OCI-LY3 (cell line): Measurements from ENCODE around the gene UBTFL1.

Experiments used
- EZH2phosphoT487 ChIP-seq: fragments of 200-600 bp; shearing (Covaris generic); IDR thresholded peaks from 2 replicates; pipeline ENCODE4 v1.6.1; 2018; ENCODE audit warnings: antibody characterized with exemption, mixed run types, low read depth
- TF ChIP-seq, protein P1 (sequence below): fragments of 200-600, 300-600 bp; sonication (generic); IDR thresholded peaks from 2 replicates; pipeline ENCODE4 v1.5.1; 2014; ENCODE audit warnings: antibody characterized with exemption, low read length, low read depth

DNA sequence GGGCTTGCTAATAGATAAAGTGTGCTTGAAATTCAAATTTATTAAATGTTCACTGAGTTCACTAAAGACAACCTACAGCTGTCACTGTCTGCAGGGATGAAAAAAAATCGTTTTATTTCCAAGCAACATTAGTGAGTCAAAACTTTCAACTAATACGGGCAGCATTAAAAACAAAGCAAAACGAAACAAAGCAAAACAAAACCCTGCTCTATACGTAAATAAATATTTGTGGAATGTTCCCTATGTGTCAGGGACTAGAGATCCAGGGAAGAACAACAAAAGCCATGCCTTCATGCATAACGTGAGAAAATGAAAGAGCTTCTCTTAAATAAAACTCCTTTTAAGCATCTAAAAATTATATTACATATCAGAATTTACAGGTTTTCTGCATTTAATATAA, 49.3 kb downstream of the UBTFL1 start:
- TF ChIP-seq, protein P1, sequence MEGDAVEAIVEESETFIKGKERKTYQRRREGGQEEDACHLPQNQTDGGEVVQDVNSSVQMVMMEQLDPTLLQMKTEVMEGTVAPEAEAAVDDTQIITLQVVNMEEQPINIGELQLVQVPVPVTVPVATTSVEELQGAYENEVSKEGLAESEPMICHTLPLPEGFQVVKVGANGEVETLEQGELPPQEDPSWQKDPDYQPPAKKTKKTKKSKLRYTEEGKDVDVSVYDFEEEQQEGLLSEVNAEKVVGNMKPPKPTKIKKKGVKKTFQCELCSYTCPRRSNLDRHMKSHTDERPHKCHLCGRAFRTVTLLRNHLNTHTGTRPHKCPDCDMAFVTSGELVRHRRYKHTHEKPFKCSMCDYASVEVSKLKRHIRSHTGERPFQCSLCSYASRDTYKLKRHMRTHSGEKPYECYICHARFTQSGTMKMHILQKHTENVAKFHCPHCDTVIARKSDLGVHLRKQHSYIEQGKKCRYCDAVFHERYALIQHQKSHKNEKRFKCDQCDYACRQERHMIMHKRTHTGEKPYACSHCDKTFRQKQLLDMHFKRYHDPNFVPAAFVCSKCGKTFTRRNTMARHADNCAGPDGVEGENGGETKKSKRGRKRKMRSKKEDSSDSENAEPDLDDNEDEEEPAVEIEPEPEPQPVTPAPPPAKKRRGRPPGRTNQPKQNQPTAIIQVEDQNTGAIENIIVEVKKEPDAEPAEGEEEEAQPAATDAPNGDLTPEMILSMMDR = no peak
- no peak for TF ChIP-seq EZH2phosphoT487
